NCI-H345 treated with DMSO at 0.1 percent for 48 hours (cell line): ENCODE results near the gene MAN1A1.

Experiments
- DNase-seq: peaks from one replicate; lab custom pipeline; 2025; ENCODE audit not compliant: unreplicated experiment; lab: John Stamatoyannopoulos, UW

Gene MAN1A1

DNA sequence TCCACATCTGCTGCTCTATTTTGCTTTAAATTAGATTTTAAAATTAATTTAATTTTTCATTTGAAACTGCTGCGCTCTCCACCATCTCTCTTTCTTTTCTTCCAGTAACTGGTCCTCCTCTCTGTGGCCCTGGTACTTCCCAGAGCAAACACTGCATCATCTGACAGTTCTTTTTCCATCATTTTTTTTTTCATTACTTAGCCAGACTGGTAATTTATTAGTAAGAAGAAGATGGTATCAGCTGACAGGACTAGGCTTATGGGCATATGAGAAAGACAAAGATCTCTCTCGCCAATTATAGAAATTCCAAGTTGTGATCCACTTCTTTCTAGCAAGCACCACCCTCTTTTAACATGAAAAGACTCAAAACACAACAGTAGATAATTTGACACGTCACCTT lies 197.4 kb downstream of the MAN1A1 start:
- DNase-seq = no peak

DNA sequence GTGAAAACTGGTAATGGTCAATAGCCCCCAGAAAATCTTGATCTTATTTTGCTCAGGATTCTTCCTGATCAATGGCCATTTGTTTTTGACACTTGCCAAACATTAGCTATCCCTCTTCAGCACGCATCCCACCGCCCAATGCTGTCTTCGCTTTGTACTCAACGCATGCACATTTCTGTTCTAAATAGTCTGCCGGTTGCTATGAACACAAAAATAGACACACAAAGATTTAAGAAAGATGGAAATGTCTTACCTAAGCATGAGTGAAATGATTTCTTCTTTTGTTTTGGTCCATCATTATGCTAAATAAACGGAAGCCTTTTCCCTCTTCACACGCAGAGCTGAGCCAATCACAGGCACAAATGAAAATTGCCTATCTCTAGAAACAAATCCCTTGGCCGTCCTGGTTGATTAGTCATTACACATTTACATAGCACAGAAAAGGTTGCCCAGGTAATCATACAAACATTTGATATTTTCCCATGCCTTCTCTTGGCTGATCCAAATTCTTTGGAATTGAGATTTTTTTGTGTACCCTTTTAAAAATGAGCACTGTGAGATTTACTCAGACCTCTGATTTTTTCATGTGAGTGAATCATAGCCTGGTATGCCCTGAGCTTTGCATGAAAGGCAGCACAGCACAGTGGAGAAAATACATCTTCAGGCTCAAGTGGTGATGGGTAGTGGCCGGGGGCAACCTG lies 200.6 kb downstream of the MAN1A1 start:
- DNase-seq = no peak

DNA sequence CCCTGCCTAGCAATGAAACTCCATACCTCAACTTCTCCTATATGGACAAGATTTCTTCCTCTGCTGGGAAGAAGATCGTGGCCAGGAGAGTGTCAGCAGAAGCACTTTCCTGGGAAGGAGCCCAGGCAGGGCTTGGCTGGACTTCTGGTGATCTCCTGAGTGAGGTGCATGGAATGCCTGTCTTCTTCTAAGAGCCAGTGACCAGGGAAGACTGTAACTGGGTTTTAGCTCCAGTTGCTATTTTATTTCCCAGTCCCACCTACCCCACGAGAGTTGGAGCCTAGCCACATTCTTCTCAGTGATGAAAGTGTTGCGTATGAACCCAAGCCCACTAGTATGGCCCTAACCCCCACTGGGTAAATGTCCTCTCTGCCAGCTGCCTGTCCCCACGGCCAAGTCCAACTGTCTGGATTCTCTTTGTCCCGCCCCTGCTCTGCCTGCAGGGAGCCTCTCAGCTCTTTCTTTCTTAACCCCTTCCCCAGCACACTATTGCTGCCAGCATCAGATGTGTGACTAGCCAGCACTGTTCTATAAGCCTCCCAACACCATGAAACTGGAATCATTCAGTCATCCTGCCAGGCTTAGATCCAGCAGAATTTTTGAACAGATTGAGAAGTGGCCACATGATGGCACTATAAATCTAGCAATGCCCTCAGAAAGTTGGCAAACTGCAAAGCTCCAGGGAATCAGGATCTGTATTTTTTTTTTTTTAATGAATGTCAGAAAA lies 201.3 kb downstream of the MAN1A1 start:
- DNase-seq = peak; percentile 51

DNA sequence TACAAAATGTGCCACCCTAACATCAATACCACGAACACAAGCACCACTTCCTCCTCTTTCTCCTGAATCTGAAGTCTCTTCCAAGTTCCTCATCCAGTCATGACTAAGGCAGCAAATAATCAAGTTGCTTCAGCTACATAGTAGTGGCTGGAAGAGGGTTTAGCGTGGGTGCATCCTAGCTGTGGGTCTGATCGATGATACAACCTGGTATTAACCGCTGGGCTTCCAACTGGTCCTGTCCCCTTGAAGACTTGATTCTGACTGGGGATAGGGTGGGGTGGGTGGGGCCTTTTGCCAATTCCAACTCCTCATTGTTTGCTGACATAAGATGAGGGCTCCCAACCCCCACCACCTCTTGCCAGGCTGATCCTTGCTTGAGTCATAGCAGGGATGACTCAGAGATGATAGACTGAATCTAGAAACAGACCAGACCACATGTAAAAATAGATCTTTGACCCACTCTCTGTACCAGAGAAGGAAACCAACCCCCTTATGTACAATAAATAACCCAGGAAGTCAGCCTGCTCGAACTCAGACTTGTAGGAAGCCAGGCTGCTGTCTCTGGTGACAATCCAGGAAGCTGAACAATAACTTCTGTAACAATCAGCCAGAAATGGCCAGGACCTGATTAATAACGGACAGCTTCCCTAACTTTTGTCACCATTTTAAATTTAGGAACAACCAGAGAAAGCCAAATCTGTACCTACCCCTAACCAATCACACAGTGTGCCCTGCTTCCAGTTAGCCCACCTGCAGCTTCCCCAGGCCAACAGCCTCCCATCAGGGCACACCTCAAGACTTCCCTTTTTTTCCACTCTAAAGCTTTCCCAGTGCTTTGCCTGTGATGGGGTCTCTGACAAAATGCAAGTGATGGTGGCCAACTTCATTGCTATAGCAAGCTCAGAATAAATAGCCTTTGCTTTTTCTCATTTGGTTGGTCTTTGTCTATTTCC lies 202.2 kb downstream of the MAN1A1 start:
- DNase-seq = no peak

DNA sequence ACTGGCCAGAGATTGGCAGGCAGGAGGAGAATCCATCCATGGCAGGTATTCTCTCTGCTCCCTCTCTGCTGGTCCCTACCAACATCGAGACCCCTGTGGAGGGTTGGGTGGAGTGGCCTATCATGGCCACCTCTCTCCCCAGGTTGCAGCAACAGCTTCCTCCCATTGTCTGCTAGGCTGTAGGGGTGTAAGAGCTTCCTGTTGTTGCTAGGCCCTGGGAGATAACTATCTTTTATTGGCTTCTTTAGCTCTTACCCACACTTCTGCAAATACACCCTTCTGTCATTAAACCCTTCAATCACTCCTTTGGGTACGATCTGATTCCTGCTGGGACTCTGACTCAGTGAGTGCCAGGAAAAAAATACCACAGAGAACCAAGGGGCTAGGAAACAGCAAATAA lies 204.4 kb downstream of the MAN1A1 start:
- DNase-seq = no peak

DNA sequence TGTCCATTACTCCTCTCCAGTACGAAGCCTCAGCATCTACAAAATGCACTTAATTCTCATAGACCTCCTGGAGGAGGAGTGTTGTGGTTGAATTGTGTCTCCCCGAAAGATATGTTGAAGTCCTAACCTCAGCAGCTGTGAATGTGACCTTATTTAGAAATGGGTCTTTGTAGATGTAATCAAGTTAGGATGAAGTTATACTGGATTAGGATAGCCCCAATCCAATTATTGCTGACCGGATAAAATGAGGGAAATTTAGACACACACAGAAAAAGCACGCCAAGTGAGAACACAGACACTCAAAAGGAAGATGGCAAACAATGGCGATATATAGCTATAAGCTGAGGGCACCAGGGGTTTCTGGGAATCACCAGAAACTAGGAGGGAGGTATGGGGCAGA lies 206.9 kb downstream of the MAN1A1 start:
- no peak for DNase-seq

DNA sequence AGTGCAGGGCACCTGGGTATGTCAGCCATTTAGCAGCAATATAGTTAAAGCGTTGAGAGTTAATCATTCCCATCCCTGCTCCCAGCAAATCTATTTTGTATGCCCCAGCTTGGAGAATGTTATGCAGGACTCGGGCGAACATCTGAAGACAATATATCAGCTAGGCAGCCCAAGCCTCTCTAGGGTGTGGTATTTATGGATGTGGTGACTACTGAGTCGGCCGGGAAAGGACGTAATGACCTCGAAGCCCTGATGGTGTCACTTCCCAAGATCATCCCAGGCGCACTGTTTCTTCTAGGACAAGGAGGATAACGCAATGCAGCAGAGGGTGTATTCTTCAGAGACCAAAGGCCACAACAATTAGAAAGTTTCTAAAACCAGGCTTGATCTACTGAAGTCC lies 207.5 kb downstream of the MAN1A1 start:
- no peak for DNase-seq

DNA sequence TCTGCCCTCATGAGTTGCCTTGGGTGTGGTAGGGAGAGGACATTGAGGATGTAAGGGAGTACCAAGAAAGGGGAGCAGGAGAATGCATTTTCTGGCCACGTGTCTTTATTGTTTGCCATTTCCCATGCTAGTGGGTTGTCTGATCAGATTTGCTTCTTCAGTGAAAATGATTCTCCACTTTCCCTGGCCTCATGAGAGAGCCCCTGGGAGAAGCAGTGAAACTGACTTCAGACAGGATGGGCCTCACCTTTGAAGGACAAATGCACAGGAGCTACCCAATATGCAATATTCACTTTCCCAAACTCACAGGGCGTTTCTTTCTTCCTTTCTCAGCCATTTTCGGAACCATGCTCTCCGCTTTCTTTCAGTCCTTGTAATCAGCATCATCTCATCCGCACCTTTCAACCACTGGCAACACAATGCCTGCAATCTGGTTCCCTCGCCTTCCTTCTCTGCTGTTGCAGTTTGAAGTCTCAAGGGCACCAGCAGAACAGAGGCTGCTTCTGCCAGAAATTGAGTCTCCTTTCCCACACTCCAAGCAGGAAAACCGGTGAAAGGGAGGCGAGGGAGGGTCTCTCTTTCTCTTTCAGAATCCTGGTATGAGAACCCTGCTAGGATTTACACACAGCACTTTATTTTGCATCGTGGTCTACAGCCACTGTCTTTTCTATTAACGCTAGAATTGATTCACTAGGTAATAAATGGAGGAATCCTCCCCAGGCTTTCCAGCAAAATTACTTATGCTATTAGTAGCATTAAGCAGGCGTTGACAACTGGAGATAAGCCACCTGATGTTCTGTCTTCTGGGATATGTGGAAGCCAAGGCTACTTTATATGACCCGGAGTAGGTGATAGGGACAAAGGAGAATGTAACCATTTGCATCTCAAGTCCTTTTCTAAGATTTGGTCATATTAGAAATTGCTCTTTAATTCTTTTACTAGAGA lies 209.1 kb downstream of the MAN1A1 start:
- no peak for DNase-seq

DNA sequence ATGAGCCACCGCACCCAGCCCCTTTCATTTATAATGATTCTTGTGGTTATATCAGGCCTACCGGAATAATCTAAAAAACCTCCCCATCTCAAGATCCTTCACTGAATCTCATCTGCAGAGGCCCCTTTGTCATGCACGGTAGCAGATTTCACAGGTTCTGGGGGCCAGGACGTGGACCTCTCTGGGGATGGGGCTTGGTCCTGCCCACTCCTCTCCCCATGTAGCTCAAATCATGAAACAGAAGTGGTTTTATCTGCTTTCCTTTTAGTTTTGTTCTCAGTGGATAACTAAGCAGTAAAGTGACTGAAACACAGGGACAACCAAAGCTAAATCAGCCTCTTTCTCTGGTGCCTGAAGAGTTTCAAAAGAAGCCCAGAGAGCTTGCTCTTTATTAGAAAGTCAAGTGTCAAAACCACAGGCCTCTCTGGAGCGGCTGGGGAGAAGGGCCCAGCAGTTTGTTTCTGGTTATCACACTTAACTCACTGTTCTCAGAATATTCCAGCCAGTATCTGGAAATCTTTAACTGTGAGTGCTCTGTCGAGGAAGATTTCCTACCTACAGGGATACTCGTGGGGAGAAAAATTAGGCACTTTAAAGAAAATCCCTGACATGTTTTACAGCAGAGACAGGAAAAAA lies 210.5 kb downstream of the MAN1A1 start:
- no peak for DNase-seq

DNA sequence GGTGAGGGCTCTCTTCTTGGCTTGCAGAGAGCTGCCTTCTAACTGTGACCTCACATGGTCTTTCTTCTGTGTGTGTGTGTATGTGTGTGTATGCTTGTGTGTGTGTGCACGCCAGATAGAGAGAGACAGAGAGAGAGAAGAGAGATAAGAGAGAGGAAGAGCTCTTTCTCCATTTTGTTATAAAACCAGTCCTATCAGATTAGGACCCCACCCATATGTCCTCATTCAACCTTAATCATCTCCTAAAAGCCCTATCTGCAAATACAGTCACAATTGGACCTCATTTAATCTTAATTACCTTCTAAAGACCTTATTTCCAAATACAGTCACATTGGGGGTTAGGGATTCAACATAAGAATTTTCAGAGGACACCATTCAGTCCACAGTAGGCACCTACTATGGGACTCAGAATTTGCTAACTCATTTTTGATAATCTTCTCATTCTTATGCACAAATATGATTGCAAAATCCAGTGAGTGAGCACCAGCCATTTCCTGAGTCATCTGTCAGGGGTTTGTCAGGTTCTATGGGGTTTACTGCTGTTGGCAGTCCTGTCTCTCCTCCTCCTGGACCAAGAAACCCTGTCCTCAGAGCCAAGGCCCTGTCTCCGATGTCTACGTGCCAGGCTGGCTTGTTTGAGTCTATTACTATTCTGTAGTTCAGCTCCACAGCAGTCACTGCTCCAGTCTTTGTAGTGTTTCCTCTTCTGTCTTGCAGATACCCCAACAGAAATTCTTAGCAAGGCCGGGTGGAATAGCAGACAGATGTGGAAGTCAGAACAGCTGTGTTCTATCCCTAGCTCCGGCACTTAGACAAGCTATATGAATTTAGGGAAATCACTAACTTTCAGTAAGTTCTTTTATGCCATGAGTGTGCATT lies 212.1 kb downstream of the MAN1A1 start:
- DNase-seq = no peak

DNA sequence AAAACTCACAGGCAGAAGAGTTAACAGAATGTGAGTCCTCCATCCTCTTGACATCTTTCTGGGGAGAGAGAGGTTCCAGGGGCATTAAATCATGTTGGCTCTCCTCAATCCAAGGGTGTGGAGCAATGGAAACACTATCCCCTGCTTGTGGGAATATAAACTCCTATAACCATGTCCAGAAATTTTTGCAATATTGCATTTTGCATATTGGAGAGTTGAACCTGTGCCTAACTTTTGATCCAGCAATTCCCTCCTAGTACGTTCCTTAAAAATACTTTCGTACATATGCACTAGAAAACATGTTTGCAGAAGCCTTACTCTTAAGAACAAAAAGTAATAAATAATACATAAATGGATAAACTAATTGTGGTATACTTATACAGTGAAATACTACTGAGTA lies 214.8 kb downstream of the MAN1A1 start:
- DNase-seq = no peak

DNA sequence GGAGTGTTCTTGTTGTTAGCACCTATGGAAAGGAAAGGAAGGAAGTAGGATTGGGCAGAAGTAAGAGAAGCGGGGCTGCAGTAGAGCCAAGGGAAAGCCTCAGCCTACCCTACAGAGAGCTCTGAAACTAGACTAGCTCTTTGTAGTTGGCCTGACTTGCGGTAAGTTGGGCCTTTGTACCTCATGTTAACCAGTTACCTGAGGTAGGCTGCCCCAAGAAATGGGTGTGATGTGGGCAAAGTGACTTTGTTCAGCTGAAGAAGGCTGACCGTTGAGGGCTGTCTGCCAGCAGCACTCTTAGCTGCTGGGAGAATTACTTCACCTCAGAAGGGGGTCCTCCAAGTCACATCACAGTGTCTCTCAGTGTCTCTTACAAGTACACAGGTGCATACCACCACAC lies 216.2 kb downstream of the MAN1A1 start:
- no peak for DNase-seq

DNA sequence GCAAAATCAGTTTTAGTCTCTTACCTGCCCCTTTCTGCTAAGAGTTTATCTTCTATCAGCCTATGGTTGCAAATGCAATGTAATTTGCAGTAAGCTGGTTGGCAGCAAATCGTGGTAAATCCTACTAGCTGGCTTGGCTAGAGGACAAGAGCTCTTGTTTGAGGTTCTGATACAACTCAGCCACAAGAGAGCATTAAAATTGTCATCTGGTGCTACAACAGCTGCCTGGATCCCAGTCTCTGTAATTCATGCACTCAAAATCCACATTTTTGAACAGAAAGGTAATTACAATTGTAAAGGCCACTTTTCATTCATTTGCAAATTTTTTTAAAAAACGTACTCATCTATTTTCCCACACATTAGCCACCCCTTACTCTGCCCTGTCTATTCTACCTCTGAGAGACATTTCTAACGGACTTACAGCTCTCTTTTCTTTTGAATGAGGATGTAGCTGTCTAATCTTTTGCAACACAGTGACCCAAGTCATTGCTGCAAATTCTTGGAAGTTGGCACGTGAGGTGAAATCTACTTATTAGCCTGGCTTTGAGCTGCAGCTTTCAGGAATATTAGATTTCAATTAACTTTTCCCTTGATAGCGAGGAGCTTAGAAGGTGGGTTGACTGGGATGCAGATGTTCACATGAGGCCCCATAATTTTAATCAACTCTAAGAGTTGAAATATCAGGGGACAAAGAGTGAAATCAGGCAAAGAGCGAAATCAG lies 217.1 kb downstream of the MAN1A1 start:
- DNase-seq = no peak

DNA sequence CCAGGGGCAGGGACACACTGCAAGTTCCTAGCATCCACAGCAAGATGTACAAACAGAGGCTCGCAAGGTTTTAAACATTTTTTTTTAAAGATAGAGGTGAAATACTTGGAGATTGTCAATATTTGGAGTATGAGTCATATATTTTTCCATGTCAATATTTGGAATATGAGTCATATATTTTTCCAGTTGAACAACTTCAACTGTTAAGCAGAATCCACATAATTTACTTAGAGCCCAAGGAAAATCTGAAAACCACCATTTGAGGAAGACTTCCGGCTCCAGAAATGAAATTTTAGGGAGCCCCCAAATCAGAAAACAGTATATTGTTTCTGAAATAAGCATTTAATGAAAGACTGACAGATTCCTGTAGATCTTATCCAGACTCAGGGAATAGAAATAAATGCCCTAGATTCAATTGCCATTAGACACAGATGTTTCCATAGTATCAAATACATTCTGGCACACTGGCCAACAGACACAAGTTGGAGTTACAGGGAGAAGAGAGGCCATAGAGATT lies 219.5 kb downstream of the MAN1A1 start:
- DNase-seq = no peak

DNA sequence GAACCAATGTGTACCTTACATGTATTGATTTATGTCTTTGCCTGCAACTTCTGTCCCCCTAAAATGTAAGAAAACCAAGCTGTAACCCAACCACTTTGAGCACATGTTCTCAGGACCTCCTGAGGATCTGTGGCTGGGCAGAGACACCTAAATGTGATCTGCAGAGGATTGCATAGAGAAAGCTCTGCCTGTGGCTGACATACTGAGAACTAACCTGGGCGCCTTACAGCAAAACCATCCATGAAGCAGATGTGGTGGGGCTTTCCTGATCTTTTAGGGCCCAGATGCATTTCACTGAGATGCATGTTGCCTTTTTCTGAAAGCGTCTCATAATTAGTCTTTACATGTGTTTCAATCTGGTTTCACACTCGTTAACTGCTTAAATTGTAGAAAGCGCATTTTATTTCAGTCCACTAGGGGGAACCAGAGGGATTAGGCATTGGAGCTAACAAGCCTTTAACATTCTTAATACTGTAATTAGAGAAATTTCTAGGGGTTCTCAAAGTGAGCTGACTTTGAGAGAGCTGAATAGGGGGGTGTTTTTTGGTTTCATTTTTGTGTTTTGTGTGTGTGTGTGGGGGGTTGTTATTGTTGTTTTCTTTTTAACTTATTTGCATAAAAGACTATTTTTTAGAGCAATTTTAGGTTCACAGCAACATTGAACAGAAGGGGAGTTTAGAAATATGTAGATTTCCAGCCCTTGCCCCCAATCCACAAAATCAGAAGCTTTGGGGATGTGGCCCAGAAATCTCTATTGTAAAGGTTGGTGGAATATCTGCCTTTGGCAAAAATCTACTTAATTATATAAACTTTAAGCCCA lies 220.2 kb downstream of the MAN1A1 start:
- DNase-seq = peak; percentile 35

DNA sequence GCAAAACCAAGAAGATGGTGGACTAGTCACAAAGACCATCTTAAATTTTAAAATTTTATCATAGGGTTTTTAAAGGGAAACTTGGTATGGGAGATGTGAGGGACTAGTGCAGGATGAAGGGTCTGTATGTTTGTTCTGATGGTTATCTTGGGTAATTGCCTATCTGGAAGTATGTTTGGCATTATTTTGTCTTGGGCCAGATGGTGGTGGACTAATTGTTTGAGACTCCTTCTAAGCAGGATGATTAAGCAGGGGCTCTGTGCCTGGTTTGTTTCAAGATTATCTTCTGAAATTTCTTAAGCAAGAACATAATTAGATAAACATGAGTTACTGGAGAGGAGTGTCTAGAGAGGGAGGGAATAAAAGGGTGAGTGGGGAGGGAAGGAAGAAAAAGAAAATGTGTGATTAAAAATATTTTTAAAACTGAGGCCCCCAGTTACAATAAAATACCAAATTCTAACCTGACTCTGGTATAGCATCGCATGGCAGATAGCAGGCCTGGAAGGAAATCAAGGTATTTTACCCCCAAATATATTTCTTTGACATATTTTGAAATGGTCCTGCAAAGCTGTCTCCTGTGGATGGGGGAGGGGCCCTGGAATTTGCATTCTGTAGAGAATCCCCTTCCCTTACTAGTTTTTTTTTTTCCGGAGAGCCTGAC lies 221.2 kb downstream of the MAN1A1 start:
- DNase-seq = no peak

DNA sequence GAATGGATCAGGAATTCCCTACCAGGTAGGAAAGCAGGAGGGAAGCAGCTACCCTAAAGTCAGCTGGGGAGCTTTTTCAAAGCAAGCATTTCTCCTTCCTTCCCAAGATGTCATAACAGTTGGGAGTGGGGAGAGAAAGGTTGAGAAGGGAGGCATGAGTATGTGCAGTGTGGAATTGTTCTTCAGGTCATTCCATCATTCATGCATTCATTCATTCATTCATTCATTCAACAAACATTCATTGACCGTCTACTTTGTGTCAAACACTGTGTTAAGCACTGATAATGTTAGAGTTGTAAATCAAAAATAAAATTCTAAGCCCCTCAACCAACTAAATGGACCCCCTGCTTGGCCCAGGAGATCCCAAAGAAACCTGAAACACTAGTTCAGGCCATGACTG lies 221.9 kb downstream of the MAN1A1 start:
- DNase-seq = no peak
